Suprapubic skin (tissue), 4 donors: ENCODE results near the gene TSHZ2. TPM values are rescaled to one million over a fixed set of nuclear protein-coding genes. Genes with fewer than 3 reads are reported as not detected.

ENCODE experiments used
- DNase-seq, 2 donors: peaks; one replicate each; pipeline ENCODE4 v3.0.0-alpha.2; 2019; ENCODE audit warnings: low spot score in 2 of 2
- H3K27ac ChIP-seq: fragments of 200-600 bp; sonication (generic); one replicate; pipeline ENCODE4 v1.5.1; 2019
- H3K27me3 ChIP-seq: fragments of 200-600 bp; sonication (generic); one replicate; pipeline ENCODE4 v1.5.1; 2019
- H3K36me3 ChIP-seq: fragments of 200-600 bp; sonication (generic); one replicate; pipeline ENCODE4 v1.5.1; 2019
- H3K4me1 ChIP-seq: fragments of 200-600 bp; sonication (generic); one replicate; pipeline ENCODE4 v1.5.1; 2019
- H3K4me3 ChIP-seq: fragments of 200-600 bp; sonication (generic); one replicate; pipeline ENCODE4 v1.5.1; 2019; ENCODE audit warnings: mild to moderate bottlenecking
- H3K9me3 ChIP-seq: fragments of 200-600 bp; sonication (generic); one replicate; pipeline ENCODE4 v1.5.1; 2019
- EP300 ChIP-seq: sonication (generic); formaldehyde crosslinking; IDR thresholded peaks from one replicate; pipeline ENCODE4 v1.6.1; 2017; ENCODE audit warnings: antibody characterized with exemption
- POLR2A ChIP-seq, 2 donors: fragments of 450-650 bp; IDR thresholded peaks; one replicate each; pipeline ENCODE4 v1.6.1; 2017; ENCODE audit warnings: antibody characterized with exemption in 2 of 2, mild to moderate bottlenecking in 2 of 2, moderate library complexity in 2 of 2
- POLR2AphosphoS5 ChIP-seq, 3 donors: sonication (generic); formaldehyde crosslinking; IDR thresholded peaks; one replicate each; pipeline ENCODE4 v1.6.1; 2017; ENCODE audit warnings: antibody characterized with exemption in 3 of 3
- WGBS: methylation state at CpG from one replicate; pipeline ENCODE4 v1.1.5; 2018; 5-methylcytosine and 5-hydroxymethylcytosine counted together
- total RNA-seq, 4 donors: library from RNA; depleted of rRNA; stranded (reverse); fragments of >200 nt; gene quantifications; one replicate each; pipeline ENCODE4 v1.1.0, GENCODE V29; 2016
- TF ChIP-seq, protein P1 (sequence below), 2 donors: fragments of 200-600 bp in 1 of 2; fragments of 450-650 bp in 1 of 2; sonication (generic) in 1 of 2; IDR thresholded peaks; one replicate each; pipeline ENCODE4 v1.5.1; 2016 to 2019; ENCODE audit warnings: antibody characterized with exemption in 2 of 2, mild to moderate bottlenecking in 1 of 2, moderate library complexity in 1 of 2

The TSHZ2 gene
- total RNA-seq, 4 donors from 2014 or later, result 10.2 to 24.7 (median 19.2) TPM

DNA sequence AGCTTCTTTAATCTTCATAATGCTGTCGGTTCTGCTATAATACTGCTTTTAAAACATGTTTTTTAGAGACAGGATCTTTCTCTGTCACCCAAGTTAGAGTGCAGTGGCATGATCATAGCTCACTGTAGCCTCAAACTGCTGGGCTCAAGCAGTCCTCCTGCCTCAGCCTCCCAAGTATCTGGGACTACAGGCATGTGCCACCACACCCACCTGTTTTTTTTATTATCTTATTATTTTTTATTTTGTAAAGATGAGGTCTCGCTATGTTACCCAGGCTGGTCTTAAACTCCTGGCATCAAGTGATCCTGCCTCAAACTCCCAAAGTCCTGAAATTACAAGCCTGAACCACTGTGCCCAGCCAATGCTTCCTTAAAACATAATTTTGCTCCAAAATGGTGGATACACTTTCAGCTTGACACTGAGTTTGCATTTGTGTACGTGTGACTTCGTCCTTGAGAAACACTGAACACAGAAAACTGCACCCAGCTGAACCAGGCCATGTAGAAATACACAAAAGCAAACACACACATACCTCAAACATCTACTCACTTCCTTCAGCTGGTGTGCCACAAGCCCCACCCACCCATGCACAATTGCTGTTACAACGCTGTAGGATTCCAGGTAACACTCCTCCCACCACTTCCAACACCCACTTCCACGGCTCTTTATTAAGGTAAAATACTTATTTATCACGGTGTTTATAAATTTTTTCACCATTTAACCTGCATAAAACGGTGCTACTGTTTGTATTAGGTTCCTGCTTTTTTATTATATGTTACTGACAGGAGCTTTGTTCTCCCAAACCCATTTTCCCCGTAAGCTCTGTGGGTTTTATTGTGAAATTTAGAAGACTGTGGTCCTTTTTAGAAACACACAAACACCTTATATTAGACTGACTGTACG is 109.1 kb downstream of the TSHZ2 start:
- Histone ChIP-seq H3K4me1 (peaks cover 24% of the 10 kb centered on the region), H3K4me3 (no peak overlapping the region), H3K9me3 (no peaks in the 10 kb centered on the region), H3K27ac (peak overlapping the region; percentile 12), H3K27me3 (no peaks in the 10 kb centered on the region), H3K36me3 (no peaks in the 10 kb centered on the region)
- 73% methylated on average over 10 of the region's 10 CpGs for WGBS
- no peak for DNase-seq
- TF ChIP-seq EP300 (no peak), POLR2AphosphoS5 (IDR thresholded peaks at IDR 0.05) (no peak), POLR2A (IDR thresholded peaks at IDR 0.05) (no peak)
- TF ChIP-seq, protein P1, sequence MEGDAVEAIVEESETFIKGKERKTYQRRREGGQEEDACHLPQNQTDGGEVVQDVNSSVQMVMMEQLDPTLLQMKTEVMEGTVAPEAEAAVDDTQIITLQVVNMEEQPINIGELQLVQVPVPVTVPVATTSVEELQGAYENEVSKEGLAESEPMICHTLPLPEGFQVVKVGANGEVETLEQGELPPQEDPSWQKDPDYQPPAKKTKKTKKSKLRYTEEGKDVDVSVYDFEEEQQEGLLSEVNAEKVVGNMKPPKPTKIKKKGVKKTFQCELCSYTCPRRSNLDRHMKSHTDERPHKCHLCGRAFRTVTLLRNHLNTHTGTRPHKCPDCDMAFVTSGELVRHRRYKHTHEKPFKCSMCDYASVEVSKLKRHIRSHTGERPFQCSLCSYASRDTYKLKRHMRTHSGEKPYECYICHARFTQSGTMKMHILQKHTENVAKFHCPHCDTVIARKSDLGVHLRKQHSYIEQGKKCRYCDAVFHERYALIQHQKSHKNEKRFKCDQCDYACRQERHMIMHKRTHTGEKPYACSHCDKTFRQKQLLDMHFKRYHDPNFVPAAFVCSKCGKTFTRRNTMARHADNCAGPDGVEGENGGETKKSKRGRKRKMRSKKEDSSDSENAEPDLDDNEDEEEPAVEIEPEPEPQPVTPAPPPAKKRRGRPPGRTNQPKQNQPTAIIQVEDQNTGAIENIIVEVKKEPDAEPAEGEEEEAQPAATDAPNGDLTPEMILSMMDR (IDR thresholded peaks at IDR 0.05), result no peak

DNA sequence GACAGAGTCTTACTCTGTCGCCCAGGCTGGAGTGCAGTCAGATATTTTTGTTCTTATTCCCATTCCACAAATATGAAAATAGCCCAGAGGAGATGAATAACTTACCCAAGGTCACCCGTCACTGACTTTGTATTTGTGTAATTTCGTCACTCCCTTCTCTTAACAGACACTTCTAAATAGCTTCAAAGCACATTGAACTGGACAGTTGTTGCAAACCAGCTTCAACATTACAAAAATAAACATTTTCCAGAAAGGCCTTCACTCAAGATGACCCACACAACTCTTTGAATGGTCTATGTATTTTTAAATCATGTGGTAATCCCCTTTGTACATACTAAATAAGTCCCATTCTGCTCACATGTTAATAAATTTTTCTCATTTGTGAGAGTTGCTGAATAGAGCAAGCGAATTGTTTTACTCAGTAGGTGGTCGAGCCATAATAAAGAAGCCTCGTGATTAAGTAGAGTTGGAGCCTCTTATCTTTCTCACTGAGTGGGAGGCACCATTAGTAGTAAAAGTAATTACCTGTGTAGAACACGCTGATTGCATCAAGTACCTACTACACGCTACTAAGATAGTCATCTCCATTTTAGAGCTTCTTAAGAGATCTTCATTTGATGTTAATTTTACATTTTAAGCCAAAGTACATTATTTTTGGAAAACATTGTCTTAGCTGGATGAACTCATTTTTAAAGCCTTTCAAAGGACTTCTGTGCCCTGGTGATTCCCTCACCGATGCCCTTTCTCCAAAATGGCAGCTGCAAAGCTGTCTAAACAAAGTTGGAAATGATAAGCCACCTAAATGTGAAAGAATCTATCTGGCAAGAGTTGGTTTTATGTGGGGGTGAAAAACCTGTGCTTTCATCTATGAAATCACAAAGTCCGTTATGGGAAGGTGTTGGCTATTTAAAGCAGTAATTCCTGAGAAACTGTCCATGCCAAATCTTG is 110.0 kb downstream of the TSHZ2 start:
- no peaks in the 10 kb centered on the region for H3K36me3 ChIP-seq
- WGBS, result 70% methylated on average over 10 of the region's 10 CpGs
- H3K27me3 ChIP-seq, result no peaks in the 10 kb centered on the region
- H3K4me1 ChIP-seq, result peaks cover 23% of the 10 kb centered on the region
- no peak for DNase-seq
- no peaks in the 10 kb centered on the region for H3K9me3 ChIP-seq
- H3K27ac ChIP-seq, result peak overlapping the region; percentile 12
- no peak overlapping the region for H3K4me3 ChIP-seq
- TF ChIP-seq EP300 (no peak), POLR2A (IDR thresholded peaks at IDR 0.05) (no peak), POLR2AphosphoS5 (IDR thresholded peaks at IDR 0.05) (no peak)
- TF ChIP-seq, protein P1 (IDR thresholded peaks at IDR 0.05), result no peak

DNA sequence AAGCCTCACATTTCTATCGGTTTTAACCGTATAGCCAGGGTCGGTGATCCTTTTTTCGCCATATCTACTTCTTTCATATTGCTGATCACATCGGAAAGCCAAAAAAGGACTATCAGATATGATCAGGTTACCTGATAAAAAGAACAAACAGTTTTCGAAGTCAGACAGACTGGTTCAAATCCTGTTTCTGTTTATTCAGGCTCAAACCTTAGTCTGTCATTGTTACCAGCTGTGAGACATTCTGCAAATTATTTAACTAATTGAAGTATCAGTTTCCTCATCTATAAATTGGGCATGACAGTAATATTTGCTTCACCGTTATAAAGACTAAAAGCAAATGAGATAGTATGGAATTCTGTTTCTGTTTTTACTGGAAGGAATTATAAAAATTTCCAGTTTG is 111.3 kb downstream of the TSHZ2 start:
- Histone ChIP-seq H3K36me3 (no peaks in the 10 kb centered on the region), H3K27ac (no peak overlapping the region)
- whole genome bisulfite sequencing, result 91% methylated on average over 7 of the region's 7 CpGs

DNA sequence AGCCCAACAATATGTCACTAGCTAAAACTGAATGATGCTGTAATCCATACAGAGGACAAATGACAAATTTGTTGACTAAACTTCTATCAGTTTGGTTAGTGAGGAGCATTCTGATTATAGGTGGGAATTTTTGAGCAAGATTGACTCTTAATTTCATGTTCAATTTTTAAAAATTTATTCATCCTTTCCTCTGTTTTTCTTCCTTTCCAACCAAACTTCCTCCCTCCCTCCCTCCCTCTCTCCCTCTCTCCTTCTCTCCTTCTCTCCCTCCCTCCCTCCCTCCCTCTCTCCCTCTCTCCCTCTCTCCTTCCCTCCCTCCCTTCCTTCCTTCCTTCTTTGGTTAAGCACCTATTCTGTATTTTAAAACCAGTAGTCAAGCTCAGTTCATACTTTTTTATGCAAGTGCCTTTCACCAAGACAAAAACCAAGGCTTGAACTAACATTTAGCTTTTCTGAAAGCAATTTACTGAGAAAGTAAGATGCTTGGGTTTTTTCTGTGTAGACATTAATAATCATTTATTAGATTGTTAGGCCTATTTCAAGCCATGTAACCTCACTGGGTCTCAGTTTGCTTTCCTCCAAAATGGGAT is 112.3 kb downstream of the TSHZ2 start:
- no peaks in the 10 kb centered on the region for H3K9me3 ChIP-seq
- DNase-seq, result no peak
- no peak overlapping the region for H3K27ac ChIP-seq
- no peak for TF ChIP-seq EP300
- TF ChIP-seq POLR2A (IDR thresholded peaks at IDR 0.05), result no peak
- TF ChIP-seq, protein P1 (IDR thresholded peaks at IDR 0.05), result no peak
- no peak for TF ChIP-seq POLR2AphosphoS5 (IDR thresholded peaks at IDR 0.05)
- H3K36me3 ChIP-seq, result no peaks in the 10 kb centered on the region
- H3K4me1 ChIP-seq, result peaks cover 25% of the 10 kb centered on the region
- H3K4me3 ChIP-seq, result no peak overlapping the region
- H3K27me3 ChIP-seq, result no peaks in the 10 kb centered on the region

More for the DNA sequence above, 111.3 kb downstream of the TSHZ2 start:
- Histone ChIP-seq H3K9me3 (no peaks in the 10 kb centered on the region), H3K4me1 (peaks cover 28% of the 10 kb centered on the region), H3K27me3 (no peaks in the 10 kb centered on the region), H3K4me3 (no peak overlapping the region)
- TF ChIP-seq EP300, result no peak
- TF ChIP-seq, protein P1 (IDR thresholded peaks at IDR 0.05), result no peak
- TF ChIP-seq POLR2AphosphoS5 (IDR thresholded peaks at IDR 0.05), result no peak
- no peak for TF ChIP-seq POLR2A (IDR thresholded peaks at IDR 0.05)
- no peak for DNase-seq
